ENCODE data around the gene ZFP69B. TPM values are rescaled to one million over a fixed set of nuclear protein-coding genes. Genes with fewer than 3 reads are reported as not detected.

Gene ZFP69B
- total and polyA plus RNA-seq, 10 of the 15 experiments (the other 5 are each of a cell fraction or from before 2014, with no cell fraction given) = 1.3 to 5.7 (median 3.4) TPM

GRCh38 chr1:40407453-40407852 lies 42.8 kb upstream of the ZFP69B start:
- peaks cover 54% of the 10 kb centered on the region for H3K79me2 ChIP-seq (ENCODE audit: control insufficient read depth, insufficient read depth, low read length)
- no peak for TF ChIP-seq RBBP5 (conservative IDR thresholded peaks at IDR 0.05)
- no peak for TF ChIP-seq GATAD2B (conservative IDR thresholded peaks at IDR 0.05; ENCODE audit: low read depth)
- TF ChIP-seq BCLAF1 (IDR thresholded peaks at IDR 0.05) = no peak
- no peak for TF ChIP-seq SUPT20H (IDR thresholded peaks at IDR 0.05; ENCODE audit: borderline replicate concordance, control insufficient read depth, low read depth, low read length)
- no peak for TF ChIP-seq STAT1 (conservative IDR thresholded peaks at IDR 0.05)
- TF ChIP-seq PKNOX1 (IDR thresholded peaks at IDR 0.05) = no peak
- no peak for TF ChIP-seq RFX5 (IDR thresholded peaks at IDR 0.05; ENCODE audit: low read depth, low read length)
- TF ChIP-seq ZBTB4 (CRISPR knock-in tag; IDR thresholded peaks at IDR 0.05) = no peak
- TF ChIP-seq MEF2A (IDR thresholded peaks at IDR 0.05; ENCODE audit: insufficient read depth, low read depth, low read length) = no peak
- no peak for TF ChIP-seq IKZF1 (conservative IDR thresholded peaks at IDR 0.05)
- no peak for TF ChIP-seq STAT3 (IDR thresholded peaks at IDR 0.05; ENCODE audit: low read depth, low read length)
- no peak for TF ChIP-seq BACH1 (IDR thresholded peaks at IDR 0.05; ENCODE audit: borderline replicate concordance)
- TF ChIP-seq RAD51 (IDR thresholded peaks at IDR 0.05) = no peak
- TF ChIP-seq GABPA (IDR thresholded peaks at IDR 0.05; ENCODE audit: low read depth) = no peak
- no peak for TF ChIP-seq USF1 (IDR thresholded peaks at IDR 0.05; ENCODE audit: borderline replicate concordance, extremely low read length, insufficient read depth, low read depth, low read length)

More at GRCh38 chr1:40407453-40407852, 42.8 kb upstream of the ZFP69B start:
- Histone ChIP-seq H3K27ac (ENCODE audit: control insufficient read depth, insufficient read depth) (no peak overlapping the region), H2AFZ (ENCODE audit: control insufficient read depth, low read depth, low read length) (no peak overlapping the region), H3K9ac (ENCODE audit: control insufficient read depth, insufficient read depth, low read length) (no peak overlapping the region), H3K36me3 (ENCODE audit: control insufficient read depth in 2 of 2, insufficient read depth in 2 of 2, low read length in 1 of 2) (peaks cover 5 to 36% of the 10 kb centered on the region in 2 experiments), H4K20me1 (ENCODE audit: control insufficient read depth, insufficient read depth) (no peaks in the 10 kb centered on the region), H3K4me2 (ENCODE audit: control insufficient read depth, insufficient read depth) (no peak overlapping the region), H3K9me3 (replicated peaks; ENCODE audit: control insufficient read depth, insufficient read depth, low read length) (no peaks in the 10 kb centered on the region), H3K4me3 (no peak overlapping the region), H3K4me1 (ENCODE audit: control insufficient read depth, insufficient read depth, low read length) (peaks cover 19% of the 10 kb centered on the region), H3K27me3 (replicated peaks in 1 of 2; ENCODE audit: control insufficient read depth in 2 of 2, insufficient read depth in 2 of 2, low read length in 1 of 2) (no peaks in the 10 kb centered on the region)
- DNase-seq (ENCODE audit: low read depth, low spot score) (no peak), ATAC-seq (no peak), FAIRE-seq (no peak)
- in situ Hi-C loops (cut with MboI) (no loop called here), intact Hi-C loops (cut with micrococcal nuclease; ENCODE audit: unreplicated experiment) (loop anchor here (10.0 kb wide), 2 partner anchors 153 to 313 kb away; partner anchors contain the start of genes PPT1 and ZMPSTE24)
- ChIA-PET CTCF (interaction anchor here (1.0 to 2.8 kb wide), 8 partner anchors 21 to 263 kb away, joined by 3 to 31 read pairs (median 6); partner anchors contain the start of gene SMAP2), POLR2A (interaction anchor here (0.6 kb wide), 1 partner anchor 145 kb away, joined by 4 read pairs; no protein-coding TSS in a partner anchor), SMC1A (ENCODE audit: uncharacterized antibody, unreplicated experiment) (interaction anchor here (0.7 to 2.3 kb wide), 16 partner anchors 8 to 265 kb away, joined by 3 to 13 read pairs (median 3); no protein-coding TSS in a partner anchor), RAD21 (ENCODE audit: unreplicated experiment) (interaction anchor here (0.7 to 2.2 kb wide), 4 partner anchors 34 to 261 kb away, joined by 3 to 7 read pairs (median 4); partner anchors contain the start of gene SMAP2)
- BruUV-seq (replicated peaks) = no TSS peak

Data from GM12878 (cell line).